GM13977 (cell line): ENCODE measurements around the gene DISP2.

Source experiments
- DNase-seq: peaks from one replicate; pipeline ENCODE4 v3.0.0; 2012; ENCODE audit warnings: low spot score
- CTCF ChIP-seq: IDR thresholded peaks from 2 replicates; pipeline ENCODE4 v1.5.1; 2012; ENCODE audit warnings: mild to moderate bottlenecking, control low read depth; ENCODE audit not compliant: insufficient read depth; ENCODE audit errors: extremely low read depth, missing control alignments
- in situ Hi-C: fragments of 300-500 bp; cut with MboI; formaldehyde crosslinking; loops from one replicate; pipeline ENCODE4 v1.12.0; 2022; ENCODE audit warnings: low sequenced_read_pairs, low pct_unique_long_range_greater_than_20kb, mixed read lengths, inconsistent platforms; ENCODE audit not compliant: unreplicated experiment

Gene DISP2

GRCh38 chr15:40366457-40367370 is 8.7 kb downstream of the DISP2 start:
- in situ Hi-C loops: no loop called here
- TF ChIP-seq CTCF: no peak
- no peak for DNase-seq

GRCh38 chr15:40367371-40367685 is 9.3 kb downstream of the DISP2 start:
- TF ChIP-seq CTCF: no peak
- no peak for DNase-seq
- in situ Hi-C loops: no loop called here

- in situ Hi-C loops: no loop called here
- peak; percentile 86 for TF ChIP-seq CTCF
- DNase-seq: peak; percentile 95
Measured at GRCh38 chr15:40367686-40368611, 9.9 kb downstream of the DISP2 start.

- no peak for DNase-seq
- in situ Hi-C loops: no loop called here
- no peak for TF ChIP-seq CTCF
Measured at GRCh38 chr15:40368719-40369473, 10.9 kb downstream of the DISP2 start.

GRCh38 chr15:40369474-40369869 is 11.5 kb downstream of the DISP2 start:
- no peak for DNase-seq
- in situ Hi-C loops: no loop called here
- no peak for TF ChIP-seq CTCF

- in situ Hi-C loops: no loop called here
- no peak for TF ChIP-seq CTCF
- no peak for DNase-seq
Measured at GRCh38 chr15:40369971-40370370, 12.0 kb downstream of the DISP2 start.
